HG03060 (cell line): ENCODE data around the gene STK32B.

Source experiments
- ATAC-seq: cut with Tn5 transposase; IDR thresholded peaks from one replicate; pipeline ENCODE4 v1.9.1; 2021; ENCODE audit warnings: low read depth, moderate number of reproducible peaks; ENCODE audit not compliant: unreplicated experiment

Gene STK32B

DNA sequence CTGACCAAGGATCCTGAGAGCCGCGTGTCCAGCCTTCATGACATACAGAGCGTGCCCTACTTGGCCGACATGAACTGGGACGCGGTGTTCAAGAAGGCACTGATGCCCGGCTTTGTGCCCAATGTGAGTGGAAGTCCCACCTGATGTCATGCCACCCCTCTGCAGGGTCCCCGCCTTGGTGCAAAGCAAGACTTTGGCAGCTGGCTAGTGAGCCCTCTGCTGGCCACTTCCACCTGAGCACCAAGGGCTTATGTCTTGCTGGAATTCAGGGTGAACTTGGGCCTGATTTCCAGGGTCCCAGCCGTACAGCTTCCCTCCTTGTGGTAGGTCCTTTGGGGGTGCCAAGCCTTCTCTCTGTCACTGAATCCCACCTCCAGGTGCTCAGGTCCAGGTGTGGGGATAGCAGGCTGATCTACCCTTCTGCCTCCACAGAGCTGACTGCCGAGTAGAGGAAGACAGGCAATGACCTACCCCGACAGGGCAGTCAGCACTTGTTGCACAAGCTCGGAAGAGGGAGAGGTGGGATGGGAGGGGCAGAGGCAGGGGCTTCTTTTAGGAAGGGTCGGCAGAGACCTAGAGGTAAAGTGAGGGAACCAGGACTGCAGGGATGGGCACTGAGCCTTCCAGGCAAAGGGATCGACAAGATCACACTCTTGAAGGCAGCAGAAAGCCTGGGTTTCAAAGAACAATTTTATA, 409.0 kb downstream of the STK32B start:
- ATAC-seq: no peak

- no peak for ATAC-seq
Measured at GRCh38 chr4:5461477-5461876, 410.2 kb downstream of the STK32B start.

- ATAC-seq: no peak
Measured at GRCh38 chr4:5462254-5462835, 411.1 kb downstream of the STK32B start.

- no peak for ATAC-seq
Measured at GRCh38 chr4:5462896-5463295, 411.6 kb downstream of the STK32B start.

GRCh38 chr4:5463361-5463760, 412.1 kb downstream of the STK32B start:
- ATAC-seq: no peak

GRCh38 chr4:5463936-5464650, 412.8 kb downstream of the STK32B start:
- ATAC-seq: no peak

DNA sequence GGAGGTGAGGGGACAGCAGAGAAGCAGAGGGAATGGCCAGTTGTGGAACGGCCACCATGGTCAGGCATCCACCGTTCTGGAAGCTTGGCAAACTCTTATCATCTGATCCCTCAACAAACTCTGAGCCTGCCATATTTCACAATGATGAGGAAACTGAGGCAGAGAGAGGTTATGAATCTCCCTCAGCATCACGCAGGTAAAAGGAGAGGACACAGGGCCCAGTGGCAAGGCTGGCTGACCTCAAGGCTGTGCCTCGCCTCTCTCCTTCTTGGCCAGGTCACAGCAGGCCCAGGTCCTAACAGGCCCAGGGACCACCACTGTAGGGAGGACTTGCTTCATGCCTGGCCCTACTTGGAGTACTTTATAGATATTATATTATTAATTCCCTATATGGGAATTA, 414.2 kb downstream of the STK32B start:
- ATAC-seq: no peak

DNA sequence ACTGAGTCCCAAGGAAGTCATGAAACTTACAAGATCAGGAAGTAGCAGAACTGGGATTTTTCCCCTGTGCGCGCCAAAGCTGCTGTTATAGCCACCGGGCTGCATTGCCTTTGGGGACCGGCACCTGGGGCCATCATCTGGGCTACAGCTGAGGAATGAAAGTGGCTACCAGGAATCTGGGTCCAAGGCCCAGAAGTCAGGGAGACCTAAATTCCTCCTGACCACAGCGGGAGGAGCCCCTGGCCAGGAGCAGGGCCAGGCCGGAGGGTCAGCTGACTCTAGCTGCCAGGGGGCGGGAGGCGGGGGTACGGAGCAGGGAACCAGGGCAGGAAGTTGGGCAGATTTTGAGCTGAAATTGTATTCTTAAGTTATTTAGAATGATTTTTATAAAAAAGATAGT, 414.7 kb downstream of the STK32B start:
- no peak for ATAC-seq

DNA sequence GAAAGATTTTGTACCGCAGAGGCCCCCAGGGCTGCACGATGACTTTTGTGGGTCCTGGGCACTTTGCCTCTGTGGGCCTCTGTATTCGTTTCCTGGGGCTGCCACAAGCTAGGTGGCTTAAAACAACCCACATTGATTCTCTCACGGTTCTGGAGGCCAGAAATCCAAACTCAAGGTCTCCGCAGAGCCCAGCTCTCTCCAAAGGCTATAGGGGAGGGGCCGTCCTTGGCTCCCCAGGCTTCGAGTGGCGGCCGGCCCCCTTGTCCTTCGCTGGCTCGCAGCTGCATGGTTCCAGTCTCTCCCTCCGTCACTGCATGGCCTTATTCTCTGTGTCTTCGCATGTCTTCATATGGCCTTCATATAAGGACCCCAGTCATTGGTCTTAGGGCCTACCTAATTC, 415.8 kb downstream of the STK32B start:
- ATAC-seq: no peak

DNA sequence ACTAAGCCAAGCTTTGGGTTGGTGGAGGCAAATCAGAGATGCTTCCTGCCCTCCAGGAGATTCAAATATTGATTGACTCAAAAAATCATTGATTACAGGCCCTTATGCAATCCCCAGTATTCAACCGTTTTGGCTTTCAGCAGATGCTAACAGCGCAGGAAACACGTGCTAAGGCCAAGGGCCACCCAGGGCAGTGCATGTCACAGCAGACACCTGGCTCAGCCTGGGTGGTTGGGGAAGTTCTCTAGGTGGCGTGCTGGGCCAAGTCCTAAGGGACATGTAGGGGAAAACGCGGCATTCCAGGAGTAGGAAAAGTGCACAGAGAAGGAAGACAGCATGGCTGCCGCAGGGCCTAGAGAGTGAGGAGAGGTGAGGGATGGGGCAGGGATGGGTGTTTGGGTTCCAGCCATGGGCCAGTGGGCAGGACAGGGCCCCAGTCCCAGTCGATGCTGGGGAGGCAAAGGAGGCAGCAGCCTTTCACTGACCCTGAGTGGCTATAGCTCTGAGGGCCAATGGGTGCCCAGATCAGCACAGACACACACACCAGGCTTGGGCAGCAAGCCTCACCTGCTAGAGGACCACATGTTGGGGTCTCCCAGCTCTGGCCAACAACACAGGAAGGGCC, 418.0 kb downstream of the STK32B start:
- no peak for ATAC-seq

- ATAC-seq: no peak
Measured at GRCh38 chr4:5469861-5470260, 418.6 kb downstream of the STK32B start.

DNA sequence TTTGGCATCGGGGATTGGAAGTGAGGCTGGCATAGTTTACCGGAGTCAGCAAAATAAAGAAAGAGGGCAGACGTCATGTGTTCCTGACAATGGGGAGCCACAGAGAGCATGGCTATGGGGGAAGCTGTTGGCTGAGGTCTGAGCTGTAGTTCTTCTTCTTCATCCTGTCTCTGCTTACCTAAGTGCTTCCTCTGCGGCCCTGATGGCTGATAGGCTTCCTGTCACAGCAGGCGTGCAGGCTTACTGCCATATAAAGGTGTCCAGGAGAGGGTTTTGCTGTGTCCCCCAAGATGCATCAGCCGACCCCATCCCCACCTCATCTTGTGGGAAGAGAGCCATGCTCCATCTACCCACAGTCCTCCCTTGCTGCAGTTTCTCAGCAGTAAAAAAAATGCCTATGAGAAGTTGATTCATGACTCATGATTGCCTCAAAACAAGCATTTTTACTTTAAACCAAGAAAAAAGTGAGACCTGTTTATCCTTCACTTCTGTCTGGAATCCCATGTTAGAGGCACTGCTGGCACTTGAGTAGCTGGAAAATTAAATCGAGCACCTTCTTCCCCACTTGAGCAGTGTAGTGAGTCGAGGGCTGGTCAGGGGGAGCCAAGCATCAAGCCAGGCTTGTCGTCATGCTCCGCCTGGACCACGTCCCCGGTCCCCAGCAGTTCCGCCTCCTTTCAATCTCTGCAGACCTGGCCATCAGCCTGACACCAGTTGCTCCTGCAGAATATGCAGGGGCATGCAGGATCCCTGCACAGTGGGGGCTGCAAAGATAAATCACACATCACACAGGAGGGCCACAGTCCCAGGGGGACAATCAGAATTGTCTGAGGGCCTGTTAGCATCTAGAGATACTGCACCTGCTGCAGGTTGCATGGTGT, 419.3 kb downstream of the STK32B start:
- ATAC-seq: no peak

GRCh38 chr4:5471206-5471605, 419.9 kb downstream of the STK32B start:
- no peak for ATAC-seq

DNA sequence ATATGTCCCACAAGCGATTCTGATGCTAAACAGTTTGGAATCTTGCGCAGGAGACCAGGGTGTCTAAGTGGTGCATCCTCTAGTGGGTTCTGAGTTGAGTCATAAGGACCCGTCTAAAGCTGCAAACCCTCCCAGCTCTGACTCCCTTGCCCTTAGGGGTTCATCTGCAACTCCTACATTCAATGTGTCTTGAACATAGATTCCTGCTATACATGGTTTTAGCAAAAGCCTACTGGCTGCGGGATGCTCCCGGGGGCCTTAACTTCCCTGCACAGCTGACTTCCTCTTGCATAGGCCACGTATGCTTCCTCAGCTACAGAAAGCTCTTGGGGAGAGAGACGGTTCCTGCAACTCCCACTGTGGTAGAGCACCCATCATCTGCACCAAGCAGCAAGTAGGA, 420.4 kb downstream of the STK32B start:
- ATAC-seq: no peak

DNA sequence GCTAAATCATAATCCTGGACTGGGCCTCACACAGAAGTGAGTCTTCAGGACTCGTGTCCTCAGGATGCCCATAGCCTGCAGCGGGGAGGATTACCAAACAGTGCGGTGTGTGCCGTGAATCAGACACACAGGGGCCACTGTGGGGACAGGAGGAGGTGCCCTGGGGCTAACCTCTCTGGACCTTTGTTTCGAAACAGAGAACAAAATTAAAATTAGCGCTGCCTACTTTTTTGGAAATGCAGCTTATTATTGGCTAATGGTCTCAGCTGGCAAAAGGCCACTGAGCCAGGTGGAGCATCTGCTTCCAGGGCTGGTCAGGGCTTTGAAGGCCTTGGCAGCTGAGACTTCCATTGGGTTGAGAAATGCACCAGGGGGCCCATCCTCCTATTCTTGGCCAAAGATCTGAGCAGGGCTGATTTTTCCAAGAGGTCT, 420.9 kb downstream of the STK32B start:
- no peak for ATAC-seq

DNA sequence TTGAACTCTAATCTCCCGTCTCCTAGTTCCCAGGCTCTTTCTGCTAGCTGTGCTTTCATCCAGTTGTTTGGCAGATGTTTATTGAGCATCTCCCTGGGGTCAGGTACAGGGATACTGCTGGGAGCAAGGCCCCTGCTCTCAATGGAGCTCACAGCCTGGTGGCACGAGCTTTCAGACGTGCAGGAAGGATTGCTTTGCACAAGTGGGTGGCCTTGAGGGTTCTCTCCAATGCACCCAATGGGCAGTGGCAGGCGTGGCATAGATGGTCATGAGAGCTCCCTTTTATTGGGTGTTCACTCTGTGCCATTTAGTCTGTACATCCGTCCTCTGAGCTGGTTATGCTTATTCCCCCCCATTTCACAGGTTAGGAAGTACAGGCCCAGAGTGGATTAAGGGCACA, 421.8 kb downstream of the STK32B start:
- ATAC-seq: no peak

- no peak for ATAC-seq
Measured at GRCh38 chr4:5474756-5475155, 423.5 kb downstream of the STK32B start.

DNA sequence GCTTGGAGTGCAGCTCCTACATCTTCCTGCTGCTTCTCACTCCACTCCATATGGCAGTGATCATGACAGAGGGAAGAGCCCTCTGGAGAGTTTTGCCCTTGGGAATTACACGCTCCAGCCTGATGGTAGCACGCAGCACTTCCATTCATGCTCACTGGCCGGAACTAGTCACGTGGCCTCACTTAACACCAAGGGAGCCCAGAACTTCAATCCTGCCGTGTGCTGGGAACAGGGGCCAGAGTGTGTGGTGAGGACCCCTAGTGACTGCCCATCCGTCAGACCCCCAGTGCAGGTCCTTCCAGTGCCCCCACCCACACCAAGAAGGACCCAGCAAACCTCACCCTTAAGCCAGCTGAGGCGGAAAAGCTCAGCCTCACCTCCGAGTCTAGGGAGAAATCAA, 426.3 kb downstream of the STK32B start:
- ATAC-seq: no peak

DNA sequence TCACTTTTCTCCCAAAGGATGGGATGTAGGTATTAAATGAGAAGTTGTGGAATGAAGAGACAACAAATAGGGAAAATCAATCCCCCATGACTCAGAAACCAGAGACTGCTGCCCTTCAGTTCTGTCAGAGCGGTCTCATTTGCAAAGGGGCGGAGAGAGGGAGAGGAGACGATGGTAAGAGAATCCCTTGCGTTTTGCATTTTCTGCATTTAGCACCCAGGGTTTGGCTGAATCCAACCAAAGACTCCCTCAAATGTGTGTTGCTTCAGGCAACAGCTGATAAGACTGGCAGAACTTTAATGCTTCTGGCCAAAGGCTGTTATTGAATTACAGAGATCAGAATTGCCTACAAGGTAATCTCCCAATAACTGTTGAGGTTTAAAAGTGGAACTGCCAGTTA, 426.9 kb downstream of the STK32B start:
- no peak for ATAC-seq

- ATAC-seq: no peak
Measured at GRCh38 chr4:5478697-5479096, 427.4 kb downstream of the STK32B start.
